NCI-H526 treated with DMSO at 0.1 percent for 48 hours (cell line): ENCODE measurements around the gene DOCK7.

Experiments
- DNase-seq: peaks from one replicate; lab custom pipeline; 2025; lab: John Stamatoyannopoulos, UW

The DOCK7 gene

DNA sequence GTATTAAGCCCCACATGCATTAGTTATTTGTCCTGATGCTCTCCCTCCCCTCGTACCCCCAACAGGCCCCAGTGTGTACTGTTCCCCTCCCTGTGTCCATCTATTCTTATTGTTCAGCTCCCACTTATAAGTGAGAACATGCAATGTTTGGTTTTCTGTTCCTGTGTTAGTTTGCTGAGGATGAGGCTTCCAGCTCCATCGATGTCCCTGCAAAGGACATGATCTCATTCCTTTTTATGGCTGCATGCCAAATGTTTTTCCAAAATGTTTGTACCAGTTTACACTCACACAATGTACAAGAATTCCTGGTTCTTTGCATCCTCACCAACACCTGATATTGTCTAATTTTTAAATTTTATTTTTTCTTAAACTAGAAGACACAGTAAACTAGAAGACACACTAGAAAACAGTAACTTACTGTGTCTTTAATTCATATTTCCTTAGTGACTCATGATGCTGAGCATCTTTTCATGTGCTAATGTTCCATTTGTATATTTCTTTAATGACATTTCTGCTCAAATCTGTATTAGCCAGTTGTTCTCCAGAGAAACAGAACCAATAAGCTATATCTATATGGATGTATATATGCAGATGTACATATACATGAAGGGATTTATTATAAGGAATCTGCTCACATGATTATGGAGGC lies 270.7 kb downstream of the DOCK7 start:
- DNase-seq, result no peak

DNA sequence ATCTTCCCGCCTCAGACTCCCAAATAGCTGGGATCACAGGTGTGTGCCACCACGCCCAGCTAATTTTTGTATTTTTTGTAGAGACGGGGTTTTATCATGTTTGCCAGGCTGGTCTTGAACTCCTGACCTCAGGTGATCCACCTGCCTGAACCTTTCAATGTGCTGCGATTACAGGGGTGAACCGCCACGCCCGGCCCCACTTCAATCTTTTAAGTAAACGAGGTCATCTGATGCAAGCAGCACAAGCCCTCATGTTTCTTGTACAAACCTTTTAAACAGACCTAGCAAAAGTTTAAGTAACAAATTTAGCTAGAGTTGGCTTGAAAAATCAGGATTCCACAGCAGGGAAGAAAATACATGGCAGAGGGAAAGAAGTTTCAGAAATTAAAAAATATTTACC lies 272.5 kb downstream of the DOCK7 start:
- no peak for DNase-seq

DNA sequence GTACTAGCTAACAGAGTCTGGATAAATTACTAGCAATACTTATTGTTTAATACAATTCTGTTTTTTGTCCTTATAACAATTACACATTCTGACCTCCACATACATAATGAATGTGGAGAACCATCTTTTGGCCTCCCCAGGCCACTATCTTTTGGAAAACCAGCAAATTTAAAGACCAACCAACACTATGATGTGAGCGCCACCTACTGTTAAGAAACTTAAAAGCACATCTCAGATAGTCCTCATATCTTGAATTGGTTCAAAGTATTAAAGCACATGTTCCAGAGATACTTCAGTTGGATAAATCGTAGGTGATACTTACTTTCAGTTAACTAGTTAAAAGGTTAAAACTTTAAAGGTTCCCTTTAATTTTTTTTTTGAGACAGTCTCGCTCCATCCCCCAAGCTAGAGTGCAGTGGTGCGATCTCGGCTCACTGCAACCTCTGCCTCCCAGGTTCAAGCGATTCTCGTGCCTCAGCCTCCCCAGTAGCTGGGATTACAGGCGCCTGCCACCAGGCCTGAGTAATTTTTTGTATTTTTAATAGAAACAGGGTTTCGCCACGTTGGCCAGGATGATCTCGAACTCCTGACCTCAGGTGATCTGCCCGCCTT lies 280.7 kb downstream of the DOCK7 start:
- no peak for DNase-seq

DNA sequence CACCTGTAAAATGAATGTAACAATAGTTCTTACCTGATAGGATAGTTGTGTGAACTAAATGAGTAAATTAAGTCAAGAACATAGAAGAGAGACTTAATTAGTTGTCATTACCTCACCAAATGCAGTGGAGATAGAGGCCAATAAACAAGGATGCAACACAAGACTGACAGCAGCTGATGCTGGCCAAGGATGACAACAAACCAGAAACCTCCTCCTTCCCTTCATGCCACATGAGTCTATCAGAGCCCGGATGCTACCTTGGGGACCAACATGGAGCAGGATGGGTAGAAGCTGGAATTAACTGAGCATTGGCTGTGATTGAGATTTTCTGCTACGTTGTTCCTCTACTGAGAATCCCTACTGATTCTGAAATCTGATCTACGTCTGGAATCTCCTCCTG lies 281.6 kb downstream of the DOCK7 start:
- no peak for DNase-seq

DNA sequence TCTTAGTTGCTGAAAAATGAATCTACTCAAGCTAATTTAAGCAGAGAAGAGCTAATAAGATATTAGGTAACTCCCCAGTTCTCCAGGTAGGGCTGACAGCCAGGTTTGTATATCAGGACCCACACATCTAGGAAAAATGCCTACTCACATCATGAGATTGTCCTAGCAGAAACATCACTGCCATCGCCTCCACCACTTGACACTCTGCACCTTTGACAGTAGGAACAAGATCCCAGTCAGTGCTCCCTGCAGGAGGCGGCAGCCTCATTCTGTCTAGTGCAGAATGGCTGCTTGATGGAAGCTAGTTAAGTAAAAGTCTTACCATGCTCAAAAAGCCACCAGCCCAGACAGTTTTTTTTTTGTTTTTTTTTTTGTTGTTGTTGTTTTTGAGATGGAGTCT lies 282.9 kb downstream of the DOCK7 start:
- DNase-seq, result no peak
